HepG2 (cell line): ENCODE results near the gene ITIH3. TPM values are rescaled to one million over a fixed set of nuclear protein-coding genes. Genes with fewer than 3 reads are reported as not detected.

Experiments used
- ATAC-seq: fragments of 200-7000 bp; cut with Tn5 transposase; 3 replicates; pipeline ENCODE4 v1.9.1; 2020; ENCODE audit warnings: mild to moderate bottlenecking, moderate library complexity
- BruUV-seq: library from RNA; stranded (reverse); fragments of 400-500 nt; replicated peaks from 2 replicates; lab custom pipeline; 2021; lab: Mats Ljungman, UMichigan
- CTCF ChIA-PET: fragments of 300-600 bp; formaldehyde crosslinking; extraction: SDS; loops from one replicate; lab custom pipeline; 2021; ENCODE audit warnings: low total read pairs, inconsistent platforms, low intra/inter-chr PET ratio; lab: Yijun Ruan, JAX
- POLR2A ChIA-PET: fragments of 350-600 bp; sonication (Branson Sonifier 250); formaldehyde crosslinking; loops from one replicate; lab custom pipeline; 2020; ENCODE audit warnings: antibody characterized with exemption, inconsistent platforms; lab: Yijun Ruan, JAX
- DNase-seq: peaks from one replicate; pipeline ENCODE4 v3.0.0-alpha.2; 2015; ENCODE audit warnings: low spot score
- FAIRE-seq: peaks from 3 replicates; lab custom pipeline; 2011; peaks lifted over from hg19 to GRCh38; lab: Jason Lieb, UNC
- H2AFZ ChIP-seq: one replicate; pipeline ENCODE4 v1.6.1; 2011; ENCODE audit warnings: low read length, inconsistent platforms
- H3K27ac ChIP-seq: fragments of 300-600 bp; 3 replicates; pipeline ENCODE4 v1.8.0; 2011; ENCODE audit warnings: mixed run types, mild to moderate bottlenecking, mixed read lengths, low read length, inconsistent platforms; ENCODE audit not compliant: insufficient read depth; ENCODE audit errors: extremely low read length
- H3K27me3 ChIP-seq, 2 experiments: fragments of 200-600 bp in 1 of 2; 2 replicates in 1 of 2; 3 replicates in 1 of 2; pipeline versions ENCODE4 v1.6.0 to v1.8.0; 2011; ENCODE audit warnings: low read length in 2 of 2, mild to moderate bottlenecking in 2 of 2, moderate library complexity in 2 of 2, inconsistent platforms in 1 of 2; ENCODE audit not compliant: insufficient read depth in 2 of 2, control insufficient read depth in 1 of 2
- H3K36me3 ChIP-seq, 2 experiments: fragments of 200-600 bp in 1 of 2; replicated peaks in 1 of 2; 2 replicates in 1 of 2; 3 replicates in 1 of 2; pipeline versions ENCODE4 v1.5.1 to v1.8.0; 2011; ENCODE audit warnings: low read length in 2 of 2, inconsistent platforms in 1 of 2; ENCODE audit not compliant: insufficient read depth in 2 of 2, control insufficient read depth in 1 of 2
- H3K4me1 ChIP-seq: 2 replicates; pipeline ENCODE4 v1.5.1; 2012; ENCODE audit warnings: low read length, inconsistent platforms; ENCODE audit not compliant: insufficient read depth
- H3K4me2 ChIP-seq: 2 replicates; pipeline ENCODE4 v1.6.0; 2011; ENCODE audit warnings: low read depth, low read length, inconsistent platforms
- H3K4me3 ChIP-seq, 3 experiments: fragments of 200-600 bp in 1 of 3; sonication (generic), shearing (Covaris generic) in 1 of 3; replicated peaks in 1 of 3; 2 replicates each; pipeline ENCODE4 v1.5.1; 2011 to 2016; ENCODE audit warnings: low read length in 3 of 3, inconsistent platforms in 2 of 3, low read depth in 2 of 3, mild to moderate bottlenecking in 2 of 3, control low read depth in 1 of 3, mixed read lengths in 1 of 3; ENCODE audit not compliant: insufficient read depth in 1 of 3
- H3K79me2 ChIP-seq: one replicate; pipeline ENCODE4 v1.6.1; 2011; ENCODE audit warnings: low read length, inconsistent platforms; ENCODE audit not compliant: insufficient read depth
- H3K9ac ChIP-seq: 2 replicates; pipeline ENCODE4 v1.6.0; 2011; ENCODE audit warnings: mild to moderate bottlenecking, low read depth, low read length, inconsistent platforms; ENCODE audit not compliant: insufficient read depth
- H3K9me3 ChIP-seq: 2 replicates; pipeline ENCODE4 v1.5.1; 2012; ENCODE audit warnings: mild to moderate bottlenecking, low read length
- H4K20me1 ChIP-seq: 2 replicates; pipeline ENCODE4 v1.6.0; 2011; ENCODE audit warnings: inconsistent platforms, mild to moderate bottlenecking, low read length, moderate library complexity; ENCODE audit not compliant: insufficient read depth
- ATF1 ChIP-seq: IDR thresholded peaks from 2 replicates; pipeline ENCODE4 v1.6.1; 2016; ENCODE audit warnings: mild to moderate bottlenecking, control low read depth
- GZF1 ChIP-seq: sonication (generic); formaldehyde crosslinking; IDR thresholded peaks from 2 replicates; pipeline ENCODE4 v1.5.1; 2020; ENCODE audit warnings: mild to moderate bottlenecking, missing genetic modification reagents
- HMG20A ChIP-seq: IDR thresholded peaks from 2 replicates; pipeline ENCODE4 v1.6.1; 2016; ENCODE audit warnings: borderline replicate concordance
- KLF16 ChIP-seq, 2 experiments: sonication (generic) in 1 of 2; formaldehyde crosslinking in 1 of 2; IDR thresholded peaks; 2 replicates each; pipeline versions ENCODE4 v1.6.1 to v1.8.0; 2016 to 2023; ENCODE audit warnings: missing genetic modification reagents in 2 of 2, missing compliant biosample characterization in 1 of 2
- SKIL ChIP-seq: sonication (generic); formaldehyde crosslinking; IDR thresholded peaks from 2 replicates; pipeline ENCODE4 v1.8.0; 2022; ENCODE audit warnings: missing genetic modification reagents, mild to moderate bottlenecking, moderate library complexity, borderline replicate concordance
- STAG1 ChIP-seq: sonication (generic); formaldehyde crosslinking; IDR thresholded peaks from 2 replicates; pipeline ENCODE4 v1.4.0; 2020; ENCODE audit warnings: missing genetic modification reagents
- U2AF2 ChIP-seq: fragments of 200-400 bp; formaldehyde crosslinking; IDR thresholded peaks from 2 replicates; pipeline ENCODE4 v1.6.1; 2017; ENCODE audit warnings: low read depth, mild to moderate bottlenecking, low read length
- XBP1 ChIP-seq: sonication (generic); formaldehyde crosslinking; IDR thresholded peaks from 2 replicates; pipeline ENCODE4 v1.5.0; 2020; ENCODE audit warnings: missing genetic modification reagents
- ZMYM3 ChIP-seq: sonication (generic); formaldehyde crosslinking; IDR thresholded peaks from 2 replicates; pipeline ENCODE4 v1.5.1; 2020; ENCODE audit warnings: mild to moderate bottlenecking, missing genetic modification reagents
- ZNF12 ChIP-seq: sonication (generic); formaldehyde crosslinking; IDR thresholded peaks from 2 replicates; pipeline ENCODE4 v1.5.0; 2020; ENCODE audit warnings: missing genetic modification reagents
- ZNF230 ChIP-seq: sonication (generic); formaldehyde crosslinking; IDR thresholded peaks from 2 replicates; pipeline ENCODE4 v1.4.0; 2020; ENCODE audit warnings: mild to moderate bottlenecking, missing genetic modification reagents
- ZNF768 ChIP-seq: sonication (generic); formaldehyde crosslinking; IDR thresholded peaks from 2 replicates; pipeline ENCODE4 v1.4.0; 2020; ENCODE audit warnings: missing genetic modification reagents
- ZNF781 ChIP-seq: sonication (generic); formaldehyde crosslinking; IDR thresholded peaks from 2 replicates; pipeline ENCODE4 v1.5.1; 2020; ENCODE audit warnings: borderline replicate concordance, mild to moderate bottlenecking, missing genetic modification reagents; ENCODE audit errors: not compliant biosample characterization
- WGBS: methylation state at CpG from one replicate; pipeline ENCODE4 v1.1.6; 2017; ENCODE audit warnings: low lambda C conversion rate; 5-methylcytosine and 5-hydroxymethylcytosine counted together
- in situ Hi-C: cut with HindIII; loops from 2 replicates; pipeline ENCODE4 v1.10.0; 2017; ENCODE audit warnings: low pct_unique_long_range_greater_than_20kb; ENCODE audit not compliant: extremely low pct_ligation_motif_present
- intact Hi-C: fragments of 100-400 bp; cut with micrococcal nuclease; formaldehyde crosslinking; loops from one replicate; pipeline ENCODE4 v1.10.0; 2022; ENCODE audit not compliant: unreplicated experiment
- polyA plus RNA-seq, 8 experiments: library from polyadenylated mRNA; depleted of rRNA in 3 of 8; stranded (reverse) in 7 of 8; unstranded in 1 of 8; fragments of >200 nt; fragmentation: Illumina TruSeq in 4 of 8; extraction: Trizol in 4 of 8; gene quantifications; 2 replicates each; pipeline versions ENCODE4 v1.2.1 to v1.2.3, GENCODE V29; 2011 to 2016; ENCODE audit warnings: low read depth in 4 of 8, missing spikeins in 1 of 8, mixed read lengths in 1 of 8; ENCODE audit not compliant: insufficient read depth in 1 of 8
- total RNA-seq, 5 experiments: library from RNA; depleted of rRNA; stranded (reverse); fragments of >200 nt; fragmentation: Illumina TruSeq; extraction: Trizol; gene quantifications; 2 replicates each; pipeline ENCODE4 v1.2.3, GENCODE V29; 2016; ENCODE audit warnings: low read depth in 1 of 5

ITIH3 gene
- total and polyA plus RNA-seq, 2 of the 13 experiments (the other 11 are each of a cell fraction or from before 2014, with no cell fraction given): 105 to 632 TPM

GRCh38 chr3:52790337-52790736, 4.3 kb upstream of the ITIH3 start:
- H3K27ac ChIP-seq: no peak overlapping the region
- no peak overlapping the region for H3K4me2 ChIP-seq
- 92% methylated on average over 7 of the region's 7 CpGs for WGBS
- H4K20me1 ChIP-seq: no peaks in the 10 kb centered on the region
- no peak for DNase-seq
- no TSS peak for BruUV-seq
- CTCF ChIA-PET: no interaction called here
- no peak for FAIRE-seq
- H3K36me3 ChIP-seq: no peaks in the 10 kb centered on the region
- intact Hi-C loops: no loop called here
- H3K79me2 ChIP-seq: no peaks in the 10 kb centered on the region
- no peak for TF ChIP-seq GZF1 (CRISPR knock-in tag)
- TF ChIP-seq XBP1 (CRISPR knock-in tag): no peak
- TF ChIP-seq ZNF768 (CRISPR knock-in tag): peak; percentile 97
- no peak for TF ChIP-seq ZNF230 (CRISPR knock-in tag)
- no peak for TF ChIP-seq ZNF12 (CRISPR knock-in tag)
- TF ChIP-seq KLF16 (CRISPR knock-in tag; IDR thresholded peaks at IDR 0.05): no peak
- peak; percentile 83 for TF ChIP-seq ZMYM3 (CRISPR knock-in tag)
- 0 out of 2 replicates have a peak, but pooled peaks have one; percentile 24 for TF ChIP-seq SKIL (CRISPR knock-in tag)
- no peak for TF ChIP-seq ZNF781 (CRISPR knock-in tag)
- no peak for TF ChIP-seq ATF1 (CRISPR knock-in tag)
- TF ChIP-seq STAG1 (CRISPR knock-in tag): no peak
- no peak for TF ChIP-seq HMG20A (CRISPR knock-in tag)
- TF ChIP-seq U2AF2: no peak
- TF ChIP-seq, all 625 proteins: peak for 3
- ATAC-seq: no peak
- Histone ChIP-seq H2AFZ (no peak overlapping the region), H3K4me3 (no peak overlapping the region), H3K9me3 (no peaks in the 10 kb centered on the region), H3K4me1 (peaks cover 100% of the 10 kb centered on the region), H3K9ac (no peak overlapping the region), H3K27me3 (no peaks in the 10 kb centered on the region)
- POLR2A ChIA-PET: interaction anchor here (0.7 to 4.4 kb wide), 2 partner anchors 9 to 20 kb away, joined by 3 to 21 read pairs; partner anchors contain the start of gene NEK4
- in situ Hi-C loops: no loop called here
